Activated CD4-positive, alpha-beta T cell treated with anti-CD3 and anti-CD28 coated beads, Interleukin-2, amount 10 ng/mL, durations not matched to agents 7 days and 5 days (primary cell): ENCODE measurements around the gene MYO7B. TPM values are rescaled to one million over a fixed set of nuclear protein-coding genes. Genes with fewer than 3 reads are reported as not detected.
A peak's percentile ranks its signal among the peaks of the same experiment; 100 is the strongest.

ENCODE experiments used
- CTCF ChIA-PET: fragments of 350-600 bp; sonication (Branson Sonifier 250); formaldehyde crosslinking; loops from one replicate; lab custom pipeline; 2021; ENCODE audit warnings: antibody characterized with exemption; lab: Charles Lee
- POLR2A ChIA-PET: fragments of 350-600 bp; sonication (Branson Sonifier 250); formaldehyde crosslinking; loops from one replicate; lab custom pipeline; 2021; ENCODE audit warnings: antibody characterized with exemption; lab: Charles Lee
- DNase-seq: peaks from one replicate; pipeline ENCODE4 v3.0.0-alpha.2; 2020
- H3K27ac Mint-ChIP-seq: one replicate; pipeline ENCODE4 v1.8.0; 2021; ENCODE audit warnings: mild to moderate bottlenecking, moderate library complexity, mixed read lengths
- H3K27me3 Mint-ChIP-seq: one replicate; pipeline ENCODE4 v1.8.0; 2021; ENCODE audit warnings: mixed read lengths
- H3K36me3 Mint-ChIP-seq: one replicate; pipeline ENCODE4 v1.8.0; 2021; ENCODE audit warnings: low read depth, mixed read lengths
- H3K4me1 Mint-ChIP-seq: one replicate; pipeline ENCODE4 v1.8.0; 2021; ENCODE audit warnings: mixed read lengths
- H3K4me3 Mint-ChIP-seq: one replicate; pipeline ENCODE4 v1.8.0; 2021; ENCODE audit warnings: mild to moderate bottlenecking, moderate library complexity, mixed read lengths
- H3K9me3 Mint-ChIP-seq: one replicate; pipeline ENCODE4 v1.8.0; 2021; ENCODE audit warnings: mixed read lengths
- total RNA-seq, 2 experiments: library from RNA; stranded (reverse); gene quantifications; one replicate each; pipeline ENCODE4 v1.2.3, GENCODE V29; 2021

MYO7B gene
- total RNA-seq, 2 experiments from 2014 or later: 0.60 to 0.69 TPM

DNA sequence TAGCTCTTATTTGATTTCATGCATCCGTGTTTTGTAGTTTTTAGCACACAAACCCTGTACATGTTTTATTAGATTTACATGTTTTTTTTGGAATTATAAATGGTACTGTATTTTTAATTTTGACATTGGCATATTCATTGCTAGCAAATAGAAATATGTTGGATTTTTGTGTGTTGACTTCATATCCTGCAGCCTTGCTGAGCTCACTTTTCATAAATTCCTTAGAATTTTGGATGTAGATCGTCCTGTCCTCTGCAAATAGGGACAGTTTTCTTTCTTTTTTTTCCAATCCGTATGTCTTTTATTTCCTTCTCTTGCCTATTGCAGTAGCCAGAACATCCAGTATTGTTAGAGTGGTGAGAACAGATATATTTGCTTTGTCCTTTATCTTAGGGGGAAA lies 63.7 kb downstream of the MYO7B start:
- H3K4me1 Mint-ChIP-seq: peaks cover 9% of the 10 kb centered on the region
- H3K36me3 Mint-ChIP-seq: peaks cover 9% of the 10 kb centered on the region
- ChIA-PET CTCF (interaction anchor here (1.0 to 1.4 kb wide), 2 partner anchors 12 to 402 kb away, joined by 3 to 4 read pairs; no protein-coding TSS in a partner anchor), POLR2A (no interaction called here)
- H3K4me3 Mint-ChIP-seq: no peak overlapping the region
- DNase-seq: no peak
- H3K27me3 Mint-ChIP-seq: peaks cover 7% of the 10 kb centered on the region
- no peak overlapping the region for H3K27ac Mint-ChIP-seq
- peaks cover 9% of the 10 kb centered on the region for H3K9me3 Mint-ChIP-seq

DNA sequence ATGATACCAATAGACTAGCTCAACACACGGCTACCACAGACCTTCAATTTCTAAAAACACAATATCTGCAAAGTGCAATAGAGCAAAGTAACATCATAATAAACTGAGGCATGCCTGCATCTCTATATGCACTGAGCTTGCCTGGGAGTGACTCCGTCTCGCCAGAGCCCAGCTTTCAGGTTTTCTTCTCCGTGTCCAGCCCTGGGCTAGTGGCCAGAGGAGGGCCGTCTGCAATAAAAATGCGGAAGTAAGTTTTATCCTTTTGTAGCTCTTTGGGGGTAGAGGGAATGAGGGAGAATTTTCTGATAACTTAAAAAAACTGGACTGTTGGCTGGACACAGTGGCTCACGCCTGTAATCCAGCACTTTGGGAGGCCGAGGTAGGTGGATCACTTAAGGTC lies 69.5 kb downstream of the MYO7B start:
- CTCF ChIA-PET: interaction anchor here (1.0 to 2.6 kb wide), 2 partner anchors 9 to 13 kb away, joined by 3 to 12 read pairs; no protein-coding TSS in a partner anchor
- H3K4me1 Mint-ChIP-seq: peaks cover 8% of the 10 kb centered on the region
- peaks cover 9% of the 10 kb centered on the region for H3K36me3 Mint-ChIP-seq
- DNase-seq: no peak
- H3K27ac Mint-ChIP-seq: no peak overlapping the region
- POLR2A ChIA-PET: no interaction called here
- H3K27me3 Mint-ChIP-seq: no peaks in the 10 kb centered on the region
- H3K9me3 Mint-ChIP-seq: peaks cover 9% of the 10 kb centered on the region
- no peak overlapping the region for H3K4me3 Mint-ChIP-seq

DNA sequence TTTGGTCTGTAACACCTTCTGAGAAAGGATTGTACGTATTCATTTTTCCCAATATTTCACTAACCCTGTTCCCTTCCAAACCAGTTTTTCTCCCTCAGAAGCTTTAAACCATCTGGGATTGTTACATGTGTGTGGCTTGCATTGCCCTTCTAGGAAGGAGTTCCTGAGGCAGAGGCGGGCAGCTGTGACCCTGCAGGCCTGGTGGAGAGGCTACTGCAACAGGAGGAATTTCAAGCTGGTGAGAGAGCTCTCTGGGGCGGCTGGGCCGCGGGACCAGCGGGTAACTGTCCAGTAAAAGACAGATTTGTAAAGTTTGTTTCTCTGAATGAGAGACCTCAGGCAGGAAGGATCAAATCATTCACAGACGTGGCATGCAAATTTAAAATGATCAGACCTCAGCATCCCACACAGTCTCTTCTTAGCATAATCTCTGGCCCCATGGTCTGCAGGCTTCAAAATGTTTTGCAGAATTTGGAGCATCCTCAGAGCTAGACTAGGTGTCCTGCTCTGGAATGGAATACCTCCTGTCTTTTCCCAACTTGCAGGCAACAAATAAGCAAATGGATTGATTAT lies 70.3 kb downstream of the MYO7B start:
- H3K36me3 Mint-ChIP-seq: peaks cover 8% of the 10 kb centered on the region
- POLR2A ChIA-PET: no interaction called here

DNA sequence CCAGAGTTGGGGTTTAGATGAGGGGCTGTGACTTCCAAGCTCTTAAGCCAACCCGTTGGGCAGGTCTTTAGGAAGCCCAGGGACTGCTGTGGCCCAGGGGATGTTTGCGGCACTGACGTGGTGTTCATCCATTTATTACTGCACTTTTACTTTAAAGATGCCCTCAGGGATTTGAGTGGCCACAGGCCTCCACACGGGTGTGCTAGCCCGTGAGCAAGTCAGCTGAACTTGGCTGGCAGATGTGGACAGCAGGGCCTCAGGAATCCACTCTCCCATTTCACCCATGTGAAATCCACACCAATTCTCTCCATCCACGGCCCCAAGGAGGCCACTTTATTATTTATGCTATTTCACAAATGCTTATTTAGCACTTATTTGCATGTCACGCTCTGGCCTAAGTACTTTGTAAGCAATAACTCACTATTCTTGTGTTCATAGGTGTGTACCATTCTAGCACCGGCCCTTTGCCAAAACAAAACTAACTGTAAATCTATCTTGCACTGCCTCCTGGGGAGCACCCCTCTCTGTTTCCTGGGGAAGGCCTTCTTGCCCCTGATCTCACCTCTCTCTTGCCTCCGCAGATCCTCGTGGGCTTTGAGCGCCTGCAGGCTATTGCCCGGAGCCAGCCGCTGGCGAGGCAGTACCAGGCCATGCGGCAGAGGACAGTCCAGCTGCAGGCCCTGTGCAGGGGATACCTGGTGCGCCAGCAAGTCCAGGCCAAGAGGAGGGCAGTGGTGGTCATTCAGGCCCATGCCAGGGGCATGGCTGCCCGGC lies 71.3 kb downstream of the MYO7B start:
- ChIA-PET POLR2A (no interaction called here), CTCF (interaction anchor here (0.6 to 1.5 kb wide), 2 partner anchors 34 to 126 kb away, joined by 3 read pairs; no protein-coding TSS in a partner anchor)
- no peak for DNase-seq
- Mint-ChIP-seq H3K9me3 (peaks cover 9% of the 10 kb centered on the region), H3K27me3 (no peaks in the 10 kb centered on the region), H3K4me3 (no peak overlapping the region), H3K27ac (no peak overlapping the region), H3K4me1 (peaks cover 8% of the 10 kb centered on the region), H3K36me3 (peaks cover 6% of the 10 kb centered on the region)

More for the DNA sequence above, 70.3 kb downstream of the MYO7B start:
- H3K9me3 Mint-ChIP-seq: peaks cover 9% of the 10 kb centered on the region
- H3K27ac Mint-ChIP-seq: no peak overlapping the region
- peaks cover 8% of the 10 kb centered on the region for H3K4me1 Mint-ChIP-seq
- H3K4me3 Mint-ChIP-seq: no peak overlapping the region
- no peak for DNase-seq
- CTCF ChIA-PET: interaction anchor here (1.5 to 2.6 kb wide), 2 partner anchors 14 to 35 kb away, joined by 3 to 12 read pairs; no protein-coding TSS in a partner anchor
- no peaks in the 10 kb centered on the region for H3K27me3 Mint-ChIP-seq

DNA sequence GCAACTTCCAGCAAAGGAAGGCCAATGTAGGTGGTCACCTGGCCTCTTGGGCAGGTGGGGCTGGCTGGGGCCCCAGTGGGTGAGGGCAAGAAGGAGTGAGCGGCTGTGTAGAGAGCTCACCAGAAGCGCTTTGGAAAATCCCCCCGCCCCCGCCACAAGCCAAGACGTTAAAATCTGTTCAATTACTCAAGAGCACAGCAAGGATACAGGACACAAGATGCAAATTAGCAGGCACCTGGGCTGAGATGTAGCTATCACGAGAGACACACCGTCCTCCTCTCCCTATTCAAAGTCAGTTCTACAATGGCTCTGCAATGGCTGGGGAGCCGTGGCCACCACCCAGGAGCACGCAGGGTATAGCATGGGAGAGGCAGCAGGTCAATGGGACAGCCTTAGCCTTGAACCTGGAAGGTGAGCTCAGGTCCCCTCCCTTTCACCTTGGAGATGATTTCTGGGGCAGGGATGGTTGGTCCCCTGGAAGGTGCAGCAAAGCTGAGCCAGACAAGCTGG lies 72.0 kb downstream of the MYO7B start:
- Mint-ChIP-seq H3K27me3 (no peaks in the 10 kb centered on the region), H3K9me3 (peaks cover 7% of the 10 kb centered on the region), H3K27ac (no peak overlapping the region), H3K4me1 (peaks cover 8% of the 10 kb centered on the region), H3K4me3 (no peak overlapping the region), H3K36me3 (peaks cover 4% of the 10 kb centered on the region)
- POLR2A ChIA-PET: no interaction called here
- DNase-seq: no peak
- CTCF ChIA-PET: interaction anchor here (1.0 kb wide), 1 partner anchor 10 kb away, joined by 3 read pairs; no protein-coding TSS in a partner anchor

DNA sequence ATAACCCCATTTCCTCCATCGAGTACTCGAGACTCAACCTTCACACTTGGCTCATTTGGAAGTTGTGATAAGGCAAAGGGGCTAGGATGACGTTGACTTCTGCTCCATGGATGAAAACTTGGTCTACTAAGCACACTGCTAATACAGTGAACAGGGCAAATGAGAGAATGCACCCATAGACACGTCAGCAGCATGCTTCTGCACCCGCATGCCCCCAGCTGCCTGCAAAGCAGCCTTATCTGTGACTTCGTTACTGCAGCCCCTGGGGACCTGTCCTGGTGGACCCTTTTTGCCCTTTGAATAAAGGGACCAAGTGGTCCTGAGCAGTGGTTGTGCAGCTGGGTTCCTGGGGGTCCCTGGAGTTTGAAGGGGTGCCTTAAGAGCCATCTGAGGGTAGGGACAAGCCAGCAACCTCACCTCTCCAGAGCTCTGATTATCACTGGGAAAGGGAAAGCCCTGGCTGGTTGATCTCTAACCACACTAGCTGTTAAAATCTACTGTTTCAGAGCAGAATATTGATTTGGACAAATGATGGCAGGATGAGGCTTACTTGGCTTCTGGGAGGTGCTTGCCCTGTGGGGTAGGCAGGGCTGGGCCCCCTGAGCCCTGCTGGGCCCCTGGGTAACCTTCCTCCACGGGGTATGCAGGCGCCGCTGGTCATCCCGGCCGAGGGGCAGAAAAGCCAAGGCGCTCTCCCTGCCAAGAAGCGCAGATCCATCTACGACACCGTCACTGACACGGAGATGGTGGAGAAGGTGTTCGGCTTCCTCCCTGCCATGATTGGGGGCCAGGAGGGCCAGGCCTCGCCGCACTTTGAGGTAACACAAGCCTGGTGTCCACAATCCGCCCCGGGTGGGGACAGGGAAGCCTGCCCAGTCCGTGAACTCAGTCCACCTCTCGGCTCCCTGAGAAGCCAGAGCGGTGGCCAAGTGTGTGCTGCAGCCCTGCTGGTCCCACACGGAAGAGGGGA lies 72.9 kb downstream of the MYO7B start:
- Mint-ChIP-seq H3K9me3 (peaks cover 6% of the 10 kb centered on the region), H3K27ac (peak overlapping the region; percentile 14), H3K36me3 (no peaks in the 10 kb centered on the region), H3K4me3 (no peak overlapping the region), H3K4me1 (peaks cover 8% of the 10 kb centered on the region), H3K27me3 (peaks cover 2% of the 10 kb centered on the region)
- CTCF ChIA-PET: interaction anchor here (0.5 to 1.0 kb wide), 2 partner anchors 11 to 126 kb away, joined by 3 read pairs; no protein-coding TSS in a partner anchor
- DNase-seq: no peak
- POLR2A ChIA-PET: no interaction called here

DNA sequence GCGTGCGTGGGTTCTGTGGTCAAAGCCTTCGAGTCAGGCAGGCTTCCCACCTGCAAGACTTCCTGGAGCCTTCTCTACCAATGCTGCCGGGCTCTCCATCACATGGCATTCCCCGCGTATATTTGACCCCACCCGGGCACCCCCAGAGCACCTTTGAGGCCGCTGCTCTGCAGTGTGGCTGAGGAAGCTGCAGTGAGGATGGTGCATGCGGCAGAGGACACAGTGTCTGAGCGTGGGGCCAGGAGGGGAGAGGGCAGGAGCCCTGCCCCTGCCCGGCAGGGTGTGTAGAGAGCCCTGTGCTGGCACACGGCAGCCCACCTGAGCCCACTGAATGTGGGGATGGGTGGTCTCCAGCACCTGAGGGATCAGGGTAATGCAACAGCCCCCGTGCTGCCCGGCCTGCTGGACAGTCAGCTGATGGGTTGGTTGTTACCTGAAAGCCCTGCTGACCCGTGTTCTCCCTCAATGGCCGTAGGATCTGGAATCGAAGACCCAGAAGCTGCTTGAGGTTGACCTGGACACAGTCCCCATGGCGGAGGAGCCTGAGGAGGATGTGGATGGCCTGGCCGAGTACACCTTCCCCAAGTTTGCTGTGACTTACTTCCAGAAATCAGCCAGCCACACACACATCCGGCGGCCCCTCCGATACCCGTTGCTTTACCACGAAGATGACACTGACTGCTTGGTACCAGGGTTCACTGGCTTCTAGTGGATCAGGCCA lies 73.7 kb downstream of the MYO7B start:
- Mint-ChIP-seq H3K4me1 (peaks cover 6% of the 10 kb centered on the region), H3K36me3 (no peaks in the 10 kb centered on the region), H3K27ac (no peak overlapping the region), H3K9me3 (peaks cover 6% of the 10 kb centered on the region), H3K4me3 (no peak overlapping the region), H3K27me3 (peaks cover 8% of the 10 kb centered on the region)
- ChIA-PET CTCF (no interaction called here), POLR2A (no interaction called here)
- no peak for DNase-seq

DNA sequence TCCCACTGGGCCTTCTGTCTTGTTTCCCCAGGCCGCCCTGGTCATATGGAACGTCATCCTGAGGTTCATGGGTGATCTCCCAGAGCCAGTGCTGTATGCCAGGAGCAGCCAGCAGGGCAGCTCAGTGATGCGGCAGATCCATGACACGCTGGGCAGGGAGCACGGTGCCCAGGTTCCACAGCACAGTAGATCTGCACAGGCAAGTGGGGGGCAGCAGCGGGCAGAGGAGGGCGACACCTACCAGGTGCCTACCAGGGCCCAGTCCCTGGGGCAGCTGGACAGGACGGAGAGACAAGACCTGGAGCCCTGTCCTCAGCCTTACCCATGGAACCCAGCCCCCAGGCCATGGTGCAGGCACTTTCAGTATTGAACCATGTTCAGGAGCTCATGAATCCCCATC lies 74.3 kb downstream of the MYO7B start:
- Mint-ChIP-seq H3K9me3 (peaks cover 6% of the 10 kb centered on the region), H3K27me3 (peaks cover 9% of the 10 kb centered on the region), H3K4me3 (no peak overlapping the region), H3K4me1 (peaks cover 2% of the 10 kb centered on the region), H3K27ac (no peak overlapping the region), H3K36me3 (no peaks in the 10 kb centered on the region)
- ChIA-PET POLR2A (no interaction called here), CTCF (interaction anchor here (1.0 kb wide), 1 partner anchor 8 kb away, joined by 3 read pairs; no protein-coding TSS in a partner anchor)
- DNase-seq: no peak

DNA sequence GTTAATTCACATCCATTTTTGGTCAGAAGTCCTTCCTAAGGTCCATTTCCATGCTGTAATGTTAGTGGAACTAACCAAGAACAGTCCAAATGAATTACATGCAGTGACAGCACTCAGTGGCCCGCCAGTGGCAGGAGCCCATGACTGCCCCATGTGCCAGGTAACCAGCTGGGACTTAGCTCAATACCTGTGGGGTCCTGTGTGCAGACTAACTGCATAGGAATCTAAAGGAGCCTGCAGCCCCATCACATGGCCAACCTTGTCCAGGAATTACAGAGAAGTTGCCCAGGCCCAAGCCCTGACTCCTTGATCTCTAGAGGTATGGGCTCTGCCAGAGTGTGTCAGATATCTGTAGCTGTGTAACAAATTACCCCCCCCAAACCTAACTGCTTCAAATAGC lies 75.1 kb downstream of the MYO7B start:
- H3K4me3 Mint-ChIP-seq: no peak overlapping the region
- POLR2A ChIA-PET: no interaction called here

DNA sequence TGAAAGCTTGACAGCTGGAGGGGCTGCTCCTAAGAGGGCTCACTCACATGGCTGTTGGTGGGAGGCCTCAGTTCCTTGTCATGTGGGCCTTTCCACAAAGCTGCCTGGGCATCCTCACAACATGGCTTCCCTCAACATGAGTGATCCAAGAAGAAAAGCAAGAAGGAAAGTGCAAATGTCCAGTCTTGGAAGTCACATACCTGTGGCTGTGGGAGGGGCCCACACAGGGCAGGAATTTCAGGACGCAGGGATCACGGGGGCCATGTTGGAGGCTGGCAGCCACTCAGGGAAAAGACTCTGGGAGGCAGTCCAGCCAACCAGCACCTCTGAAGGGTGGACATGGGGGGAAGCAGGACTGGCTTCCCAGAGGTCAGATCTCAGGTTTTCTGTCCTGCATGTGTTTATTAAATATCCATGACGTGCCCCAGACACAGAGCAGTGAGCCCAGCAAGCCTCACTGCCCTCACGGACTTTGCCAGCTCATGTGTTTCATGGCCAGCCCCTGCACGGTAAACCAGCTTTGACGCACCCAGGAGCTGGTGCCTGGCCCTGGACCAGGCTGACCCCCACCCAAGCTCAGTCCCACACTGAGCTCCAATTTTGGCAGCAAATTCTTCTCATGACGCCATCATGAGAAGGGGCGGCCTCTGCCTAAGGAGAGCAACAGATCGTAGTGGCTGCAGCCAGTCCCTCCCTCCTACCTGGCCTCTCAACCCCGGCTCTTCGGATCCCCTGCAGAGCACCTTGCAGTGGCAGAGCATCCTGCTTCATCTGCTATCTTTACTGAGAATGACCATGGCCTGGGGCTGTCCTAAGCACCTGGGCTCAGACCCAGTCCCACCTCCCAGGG lies 75.8 kb downstream of the MYO7B start:
- no peaks in the 10 kb centered on the region for H3K36me3 Mint-ChIP-seq
- peaks cover 11% of the 10 kb centered on the region for H3K27me3 Mint-ChIP-seq
- H3K27ac Mint-ChIP-seq: no peak overlapping the region
- DNase-seq: no peak
- H3K4me1 Mint-ChIP-seq: peaks cover 16% of the 10 kb centered on the region
- ChIA-PET POLR2A (no interaction called here), CTCF (interaction anchor here (0.8 to 2.0 kb wide), 4 partner anchors 12 to 28 kb away, joined by 3 to 4 read pairs (median 3); no protein-coding TSS in a partner anchor)
- H3K9me3 Mint-ChIP-seq: peaks cover 6% of the 10 kb centered on the region
- H3K4me3 Mint-ChIP-seq: no peak overlapping the region

More for the DNA sequence above, 75.1 kb downstream of the MYO7B start:
- H3K36me3 Mint-ChIP-seq: no peaks in the 10 kb centered on the region
- no peak for DNase-seq
- H3K4me1 Mint-ChIP-seq: peaks cover 8% of the 10 kb centered on the region
- peaks cover 9% of the 10 kb centered on the region for H3K27me3 Mint-ChIP-seq
- H3K9me3 Mint-ChIP-seq: peaks cover 6% of the 10 kb centered on the region
- CTCF ChIA-PET: interaction anchor here (0.8 to 2.0 kb wide), 3 partner anchors 9 to 20 kb away, joined by 3 to 4 read pairs (median 3); no protein-coding TSS in a partner anchor
- no peak overlapping the region for H3K27ac Mint-ChIP-seq
